ENCODE data around the gene ALB.
A peak's percentile ranks its signal among the peaks of the same experiment; 100 is the strongest.

ALB gene

DNA sequence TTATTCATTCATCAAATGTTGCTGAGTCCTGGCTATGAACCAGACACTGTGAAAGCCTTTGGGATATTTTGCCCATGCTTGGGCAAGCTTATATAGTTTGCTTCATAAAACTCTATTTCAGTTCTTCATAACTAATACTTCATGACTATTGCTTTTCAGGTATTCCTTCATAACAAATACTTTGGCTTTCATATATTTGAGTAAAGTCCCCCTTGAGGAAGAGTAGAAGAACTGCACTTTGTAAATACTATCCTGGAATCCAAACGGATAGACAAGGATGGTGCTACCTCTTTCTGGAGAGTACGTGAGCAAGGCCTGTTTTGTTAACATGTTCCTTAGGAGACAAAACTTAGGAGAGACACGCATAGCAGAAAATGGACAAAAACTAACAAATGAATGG, 30.2 kb downstream of the ALB start:
- Histone ChIP-seq H3K36me3 (replicated peaks; ENCODE audit: low read depth, low read length) (no peaks in the 10 kb centered on the region), H3K79me2 (ENCODE audit: low read length) (no peaks in the 10 kb centered on the region), H4K20me1 (ENCODE audit: insufficient read depth, low read length) (no peaks in the 10 kb centered on the region), H3K4me2 (ENCODE audit: low read length) (no peak overlapping the region), H3K4me1 (ENCODE audit: low read length) (no peaks in the 10 kb centered on the region), H3K27ac (ENCODE audit: low read length) (no peak overlapping the region), H3K9me3 (ENCODE audit: insufficient read depth, low read length) (no peaks in the 10 kb centered on the region), H2AFZ (ENCODE audit: low read depth, low read length) (no peak overlapping the region), H3K4me3 (ENCODE audit: low read length) (no peak overlapping the region), H3K27me3 (ENCODE audit: low read depth, low read length) (peaks cover 11% of the 10 kb centered on the region), H3K9ac (ENCODE audit: low read length) (no peak overlapping the region)
- TF ChIP-seq EZH2phosphoT487 (IDR thresholded peaks at IDR 0.05; ENCODE audit: low read depth) = no peak
- TF ChIP-seq, protein P1, sequence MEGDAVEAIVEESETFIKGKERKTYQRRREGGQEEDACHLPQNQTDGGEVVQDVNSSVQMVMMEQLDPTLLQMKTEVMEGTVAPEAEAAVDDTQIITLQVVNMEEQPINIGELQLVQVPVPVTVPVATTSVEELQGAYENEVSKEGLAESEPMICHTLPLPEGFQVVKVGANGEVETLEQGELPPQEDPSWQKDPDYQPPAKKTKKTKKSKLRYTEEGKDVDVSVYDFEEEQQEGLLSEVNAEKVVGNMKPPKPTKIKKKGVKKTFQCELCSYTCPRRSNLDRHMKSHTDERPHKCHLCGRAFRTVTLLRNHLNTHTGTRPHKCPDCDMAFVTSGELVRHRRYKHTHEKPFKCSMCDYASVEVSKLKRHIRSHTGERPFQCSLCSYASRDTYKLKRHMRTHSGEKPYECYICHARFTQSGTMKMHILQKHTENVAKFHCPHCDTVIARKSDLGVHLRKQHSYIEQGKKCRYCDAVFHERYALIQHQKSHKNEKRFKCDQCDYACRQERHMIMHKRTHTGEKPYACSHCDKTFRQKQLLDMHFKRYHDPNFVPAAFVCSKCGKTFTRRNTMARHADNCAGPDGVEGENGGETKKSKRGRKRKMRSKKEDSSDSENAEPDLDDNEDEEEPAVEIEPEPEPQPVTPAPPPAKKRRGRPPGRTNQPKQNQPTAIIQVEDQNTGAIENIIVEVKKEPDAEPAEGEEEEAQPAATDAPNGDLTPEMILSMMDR (IDR thresholded peaks at IDR 0.05; ENCODE audit: low read depth, low read length) = peak; percentile 49

DNA sequence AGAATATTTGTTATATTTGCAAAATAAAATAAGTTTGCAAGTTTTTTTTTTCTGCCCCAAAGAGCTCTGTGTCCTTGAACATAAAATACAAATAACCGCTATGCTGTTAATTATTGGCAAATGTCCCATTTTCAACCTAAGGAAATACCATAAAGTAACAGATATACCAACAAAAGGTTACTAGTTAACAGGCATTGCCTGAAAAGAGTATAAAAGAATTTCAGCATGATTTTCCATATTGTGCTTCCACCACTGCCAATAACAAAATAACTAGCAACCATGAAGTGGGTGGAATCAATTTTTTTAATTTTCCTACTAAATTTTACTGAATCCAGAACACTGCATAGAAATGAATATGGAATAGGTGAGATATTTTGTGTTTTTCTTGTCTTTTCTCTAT, 31.9 kb downstream of the ALB start, which contains the start of gene AFP:
Gene AFP, plus strand, starts transcription at position 238 of the 400 bp plus-strand sequence. Its CDS starts 42 bp downstream, at position 280.
- H3K9ac ChIP-seq (ENCODE audit: low read length) = no peak within 1 kb of the TSS
- H3K4me1 ChIP-seq (ENCODE audit: low read length) = no peaks in the 10 kb centered on the region
- no peak for TF ChIP-seq EZH2phosphoT487 (IDR thresholded peaks at IDR 0.05; ENCODE audit: low read depth)
- TF ChIP-seq, protein P1 (IDR thresholded peaks at IDR 0.05; ENCODE audit: low read depth, low read length) = no peak
- H3K4me2 ChIP-seq (ENCODE audit: low read length) = no peak within 1 kb of the TSS
- H4K20me1 ChIP-seq (ENCODE audit: insufficient read depth, low read length) = no peaks in the 10 kb centered on the region
- no peaks in the 10 kb centered on the region for H3K36me3 ChIP-seq (replicated peaks; ENCODE audit: low read depth, low read length)
- no peak within 1 kb of the TSS for H3K27ac ChIP-seq (ENCODE audit: low read length)
- no peak within 1 kb of the TSS for H2AFZ ChIP-seq (ENCODE audit: low read depth, low read length)
- H3K27me3 ChIP-seq (ENCODE audit: low read depth, low read length) = peaks cover 11% of the 10 kb centered on the region
- H3K4me3 ChIP-seq (ENCODE audit: low read length) = no peak within 1 kb of the TSS
- H3K9me3 ChIP-seq (ENCODE audit: insufficient read depth, low read length) = no peaks in the 10 kb centered on the region
- H3K79me2 ChIP-seq (ENCODE audit: low read length) = no peaks in the 10 kb centered on the region

DNA sequence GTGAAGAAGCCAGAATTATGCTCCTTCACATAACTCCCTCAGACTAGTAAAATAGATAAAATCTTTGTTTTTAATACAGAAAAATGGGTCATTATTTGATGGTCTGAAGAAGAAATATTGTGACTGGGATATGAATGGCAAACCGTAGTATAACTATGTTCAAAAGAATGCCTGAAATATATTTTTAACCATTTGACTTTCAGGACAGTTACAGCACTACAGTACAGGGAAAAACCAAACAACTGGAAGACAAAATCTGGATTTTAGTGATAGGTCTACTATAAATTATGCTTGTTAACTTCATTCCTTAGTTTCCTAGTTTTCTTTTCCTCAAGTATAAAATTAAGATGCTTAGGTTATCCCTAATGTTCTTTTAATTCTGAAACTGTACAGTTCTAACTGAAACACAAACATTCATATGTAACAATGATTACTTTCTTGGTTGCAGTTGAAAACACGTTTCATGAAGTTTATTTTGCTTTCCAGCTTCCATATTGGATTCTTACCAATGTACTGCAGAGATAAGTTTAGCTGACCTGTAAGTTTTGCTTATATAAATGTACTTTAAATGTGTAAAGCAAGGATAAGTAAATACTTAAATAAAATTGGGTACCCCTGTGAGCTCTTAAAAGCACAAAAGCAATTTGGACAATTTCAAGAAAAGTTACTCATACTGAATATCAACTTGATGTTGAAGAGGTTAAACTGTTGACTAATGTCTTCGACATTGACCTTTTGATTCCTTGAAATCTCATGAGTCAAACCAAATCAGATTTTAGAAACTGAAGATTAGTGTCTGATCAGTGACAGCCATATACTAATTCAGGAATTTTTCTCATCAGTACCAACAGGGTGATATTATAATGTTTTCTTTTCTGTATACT, 32.8 kb downstream of the ALB start:
- no peak overlapping the region for H3K4me2 ChIP-seq (ENCODE audit: low read length)
- no peaks in the 10 kb centered on the region for H4K20me1 ChIP-seq (ENCODE audit: insufficient read depth, low read length)
- no peak overlapping the region for H3K27ac ChIP-seq (ENCODE audit: low read length)
- no peaks in the 10 kb centered on the region for H3K4me1 ChIP-seq (ENCODE audit: low read length)
- TF ChIP-seq, protein P1 (IDR thresholded peaks at IDR 0.05; ENCODE audit: low read depth, low read length) = no peak
- TF ChIP-seq EZH2phosphoT487 (IDR thresholded peaks at IDR 0.05; ENCODE audit: low read depth) = no peak
- no peaks in the 10 kb centered on the region for H3K36me3 ChIP-seq (replicated peaks; ENCODE audit: low read depth, low read length)
- H3K79me2 ChIP-seq (ENCODE audit: low read length) = no peaks in the 10 kb centered on the region
- H3K27me3 ChIP-seq (ENCODE audit: low read depth, low read length) = peaks cover 15% of the 10 kb centered on the region
- H3K4me3 ChIP-seq (ENCODE audit: low read length) = no peak overlapping the region
- no peak overlapping the region for H2AFZ ChIP-seq (ENCODE audit: low read depth, low read length)
- H3K9me3 ChIP-seq (ENCODE audit: insufficient read depth, low read length) = no peaks in the 10 kb centered on the region
- no peak overlapping the region for H3K9ac ChIP-seq (ENCODE audit: low read length)

DNA sequence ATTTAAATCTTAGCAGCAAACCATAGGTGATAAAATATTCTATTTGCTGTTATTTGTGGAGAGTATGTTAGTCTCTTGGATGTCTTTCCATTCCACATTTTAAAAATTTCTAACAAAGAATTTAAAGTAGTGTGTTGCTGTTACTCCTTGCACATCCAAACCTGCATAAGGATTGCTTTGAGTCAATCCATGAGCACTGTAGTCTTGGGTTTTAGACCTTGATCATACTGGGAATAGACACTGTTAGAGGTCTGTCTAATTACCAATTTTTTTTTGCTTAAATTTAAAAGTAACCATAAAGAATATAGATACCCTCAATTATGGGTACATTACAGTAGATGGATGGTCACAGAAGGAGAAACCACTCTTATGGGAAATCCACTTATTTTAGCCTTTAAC, 33.5 kb downstream of the ALB start:
- Histone ChIP-seq H3K79me2 (ENCODE audit: low read length) (no peaks in the 10 kb centered on the region), H2AFZ (ENCODE audit: low read depth, low read length) (no peak overlapping the region), H3K4me1 (ENCODE audit: low read length) (no peaks in the 10 kb centered on the region), H3K9me3 (ENCODE audit: insufficient read depth, low read length) (no peaks in the 10 kb centered on the region), H4K20me1 (ENCODE audit: insufficient read depth, low read length) (no peaks in the 10 kb centered on the region), H3K4me3 (ENCODE audit: low read length) (no peak overlapping the region), H3K27me3 (ENCODE audit: low read depth, low read length) (peaks cover 10% of the 10 kb centered on the region; the same call in 1 of the 2 replicates), H3K4me2 (ENCODE audit: low read length) (no peak overlapping the region), H3K9ac (ENCODE audit: low read length) (no peak overlapping the region), H3K36me3 (replicated peaks; ENCODE audit: low read depth, low read length) (no peaks in the 10 kb centered on the region), H3K27ac (ENCODE audit: low read length) (no peak overlapping the region)
- no peak for TF ChIP-seq EZH2phosphoT487 (IDR thresholded peaks at IDR 0.05; ENCODE audit: low read depth)
- TF ChIP-seq, protein P1 (IDR thresholded peaks at IDR 0.05; ENCODE audit: low read depth, low read length) = no peak
